ENCODE data around the gene EEIG2.
A peak's percentile ranks its signal among the peaks of the same experiment; 100 is the strongest.

- TF ChIP-seq CTCF (IDR thresholded peaks at IDR 0.05) (peak in 3 of 4 experiments; percentile 78 to 86 (median 82)), POLR2AphosphoS5 (IDR thresholded peaks at IDR 0.05) (peak; percentile 31)
Measured at GRCh38 chr1:108561689-108562326, 1.9 kb downstream of the EEIG2 start.

Data from prostate gland (tissue), 2 donors.